Caco-2 (cell line): Measurements from ENCODE around the gene ZNF30. TPM values are rescaled to one million over a fixed set of nuclear protein-coding genes. Genes with fewer than 3 reads are reported as not detected.

Source experiments
- BruUV-seq: library from RNA; stranded (reverse); fragments of 400-500 nt; replicated peaks from 2 replicates; lab custom pipeline; 2021; lab: Mats Ljungman, UMichigan
- CTCF ChIA-PET: fragments of 300-600 bp; sonication (Branson Sonifier 250); formaldehyde crosslinking; loops from one replicate; lab custom pipeline; 2022; ENCODE audit warnings: antibody characterized with exemption; lab: Charles Lee
- POLR2A ChIA-PET: fragments of 300-600 bp; sonication (Branson Sonifier 250); formaldehyde crosslinking; loops from one replicate; lab custom pipeline; 2022; ENCODE audit warnings: antibody characterized with exemption; lab: Charles Lee
- DNase-seq, 2 experiments: peaks; one replicate each; pipeline versions ENCODE4 v3.0.0 to v3.0.0-alpha.2; 2020 to 2022
- H3K27me3 ChIP-seq: replicated peaks from 2 replicates; pipeline ENCODE4 v1.6.0; 2011; ENCODE audit warnings: low read length; ENCODE audit not compliant: control insufficient read depth, insufficient read depth
- H3K36me3 ChIP-seq: 2 replicates; pipeline ENCODE4 v1.5.1; 2011; ENCODE audit warnings: low read length; ENCODE audit not compliant: control insufficient read depth, insufficient read depth
- H3K4me1 ChIP-seq: fragments of 250-450 bp; sonication (Bioruptor Pico); 2 replicates; pipeline ENCODE4 v1.5.1; 2020; ENCODE audit warnings: mild to moderate bottlenecking
- H3K4me3 ChIP-seq: 2 replicates; pipeline ENCODE4 v1.5.1; 2011; ENCODE audit warnings: low read depth, mild to moderate bottlenecking, control low read depth, low read length
- H3K9me3 ChIP-seq: fragments of 250-450 bp; sonication (Bioruptor Pico); 2 replicates; pipeline ENCODE4 v1.5.1; 2020; ENCODE audit warnings: mild to moderate bottlenecking, moderate library complexity
- H3K27ac Mint-ChIP-seq: one replicate; pipeline ENCODE4 v1.8.0; 2022; ENCODE audit warnings: mixed read lengths; ENCODE audit not compliant: unreplicated experiment
- H3K27me3 Mint-ChIP-seq: one replicate; pipeline ENCODE4 v1.8.0; 2022; ENCODE audit warnings: mixed read lengths; ENCODE audit not compliant: insufficient read depth, unreplicated experiment
- H3K36me3 Mint-ChIP-seq: one replicate; pipeline ENCODE4 v1.8.0; 2022; ENCODE audit warnings: mild to moderate bottlenecking, mixed read lengths; ENCODE audit not compliant: insufficient read depth, unreplicated experiment
- H3K4me1 Mint-ChIP-seq: one replicate; pipeline ENCODE4 v1.8.0; 2022; ENCODE audit warnings: low read depth, mixed read lengths; ENCODE audit not compliant: unreplicated experiment
- H3K4me3 Mint-ChIP-seq: one replicate; pipeline ENCODE4 v1.8.0; 2022; ENCODE audit warnings: mild to moderate bottlenecking, moderate library complexity, mixed read lengths; ENCODE audit not compliant: unreplicated experiment
- H3K9me3 Mint-ChIP-seq: one replicate; pipeline ENCODE4 v1.8.0; 2022; ENCODE audit warnings: mixed read lengths; ENCODE audit not compliant: unreplicated experiment
- intact Hi-C: fragments of 100-400 bp; cut with micrococcal nuclease; formaldehyde crosslinking; loops from one replicate; pipeline ENCODE4 v1.10.0; 2022; ENCODE audit not compliant: unreplicated experiment
- total RNA-seq: library from RNA; stranded (reverse); gene quantifications from 2 replicates; pipeline ENCODE4 v1.2.3, GENCODE V29; 2022
- TF ChIP-seq, protein P1 (sequence below), 2 experiments: fragments of 200-600 bp in 1 of 2; IDR thresholded peaks; 1 replicate in 1 of 2; 2 replicates in 1 of 2; pipeline versions ENCODE4 v1.5.1 to v1.8.0; 2011 to 2022; ENCODE audit warnings: antibody characterized with exemption in 1 of 2, control low read depth in 1 of 2, inconsistent platforms in 1 of 2, low read depth in 1 of 2, low read length in 1 of 2, mild to moderate bottlenecking in 1 of 2, moderate library complexity in 1 of 2; ENCODE audit not compliant: insufficient read depth in 1 of 2, severe bottlenecking in 1 of 2, unreplicated experiment in 1 of 2

Gene ZNF30
- total RNA-seq, 1 experiment from 2014 or later: 5.6 TPM

DNA sequence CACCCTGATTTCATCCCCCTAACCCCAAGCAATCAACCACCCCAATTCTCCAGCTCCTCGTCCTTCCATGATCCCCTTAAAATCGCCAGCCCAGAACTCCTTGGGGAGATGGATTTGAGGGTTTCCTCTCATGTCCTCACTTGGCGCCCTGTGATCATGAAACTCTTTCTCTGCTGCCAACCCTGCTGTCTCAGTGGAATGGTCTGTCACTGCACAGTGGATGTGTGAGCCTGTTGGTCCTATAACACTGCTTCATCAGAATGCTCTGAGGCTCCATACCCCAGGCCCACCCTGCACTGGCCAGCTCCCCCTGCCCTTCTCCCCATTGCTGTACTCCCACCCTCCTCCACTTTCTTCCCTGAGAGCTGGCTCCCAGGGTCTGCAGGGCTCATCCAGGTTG is 49.9 kb downstream of the ZNF30 start:
- peaks cover 17% of the 10 kb centered on the region for H3K4me1 Mint-ChIP-seq
- POLR2A ChIA-PET: no interaction called here
- Histone ChIP-seq H3K4me3 (no peak overlapping the region), H3K36me3 (no peaks in the 10 kb centered on the region; the same call in 1 of the 2 replicates), H3K27me3 (no peaks in the 10 kb centered on the region), H3K4me1 (peaks cover 30% of the 10 kb centered on the region), H3K9me3 (peaks cover 19% of the 10 kb centered on the region)
- no peaks in the 10 kb centered on the region for H3K27me3 Mint-ChIP-seq
- no peak for DNase-seq
- no peak overlapping the region for H3K4me3 Mint-ChIP-seq
- no TSS peak for BruUV-seq
- H3K27ac Mint-ChIP-seq: peak overlapping the region; percentile 10
- CTCF ChIA-PET: no interaction called here
- intact Hi-C loops: no loop called here
- H3K9me3 Mint-ChIP-seq: peaks cover 9% of the 10 kb centered on the region
- H3K36me3 Mint-ChIP-seq: peaks cover 13% of the 10 kb centered on the region
- TF ChIP-seq, protein P1, sequence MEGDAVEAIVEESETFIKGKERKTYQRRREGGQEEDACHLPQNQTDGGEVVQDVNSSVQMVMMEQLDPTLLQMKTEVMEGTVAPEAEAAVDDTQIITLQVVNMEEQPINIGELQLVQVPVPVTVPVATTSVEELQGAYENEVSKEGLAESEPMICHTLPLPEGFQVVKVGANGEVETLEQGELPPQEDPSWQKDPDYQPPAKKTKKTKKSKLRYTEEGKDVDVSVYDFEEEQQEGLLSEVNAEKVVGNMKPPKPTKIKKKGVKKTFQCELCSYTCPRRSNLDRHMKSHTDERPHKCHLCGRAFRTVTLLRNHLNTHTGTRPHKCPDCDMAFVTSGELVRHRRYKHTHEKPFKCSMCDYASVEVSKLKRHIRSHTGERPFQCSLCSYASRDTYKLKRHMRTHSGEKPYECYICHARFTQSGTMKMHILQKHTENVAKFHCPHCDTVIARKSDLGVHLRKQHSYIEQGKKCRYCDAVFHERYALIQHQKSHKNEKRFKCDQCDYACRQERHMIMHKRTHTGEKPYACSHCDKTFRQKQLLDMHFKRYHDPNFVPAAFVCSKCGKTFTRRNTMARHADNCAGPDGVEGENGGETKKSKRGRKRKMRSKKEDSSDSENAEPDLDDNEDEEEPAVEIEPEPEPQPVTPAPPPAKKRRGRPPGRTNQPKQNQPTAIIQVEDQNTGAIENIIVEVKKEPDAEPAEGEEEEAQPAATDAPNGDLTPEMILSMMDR (IDR thresholded peaks at IDR 0.05; ENCODE audit: insufficient read depth in 1 of 2, low read depth in 1 of 2, low read length in 1 of 2, severe bottlenecking in 1 of 2, unreplicated experiment in 1 of 2): no peak

DNA sequence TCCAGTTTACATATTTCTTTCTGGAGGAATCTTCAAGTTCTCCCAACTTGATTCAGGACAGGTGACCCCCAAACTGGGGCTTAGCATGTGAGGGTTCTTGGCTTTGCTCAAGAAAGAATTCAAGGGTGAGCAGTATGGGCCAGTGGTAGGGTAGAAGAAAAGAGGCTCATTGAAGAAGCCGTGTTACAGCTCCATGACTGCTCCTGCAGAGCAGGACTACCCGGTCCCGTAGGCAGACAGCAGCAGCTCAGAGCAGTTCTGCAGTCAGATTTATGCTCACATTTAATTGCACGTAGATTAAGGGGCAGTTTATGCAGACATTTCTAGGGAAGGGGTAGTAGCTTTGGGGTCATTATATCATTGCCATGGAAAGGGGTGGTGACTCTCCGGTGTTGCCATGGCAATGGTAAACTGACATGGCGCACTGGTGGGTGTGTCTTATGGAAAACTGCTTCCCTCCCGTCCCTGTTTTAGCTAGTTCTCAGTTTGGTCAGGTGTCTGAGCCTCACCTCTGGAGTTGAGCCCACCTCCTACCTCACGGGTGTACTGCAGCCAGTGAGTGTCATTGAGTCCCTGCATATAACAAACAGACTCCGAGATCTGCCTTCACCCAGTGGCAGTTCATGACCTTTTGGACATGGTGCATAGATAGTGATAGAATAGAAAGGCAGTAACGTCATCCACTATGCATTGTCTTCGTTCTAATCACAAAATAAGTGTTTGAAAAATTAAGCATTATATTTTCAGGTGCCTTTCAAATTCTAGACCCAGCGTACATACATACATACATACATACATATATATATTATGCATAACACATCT is 53.3 kb downstream of the ZNF30 start:
- H3K4me3 Mint-ChIP-seq: no peak overlapping the region
- CTCF ChIA-PET: no interaction called here
- intact Hi-C loops: no loop called here

GRCh38 chr19:34982275-34982674 is 55.6 kb downstream of the ZNF30 start:
- H3K27ac Mint-ChIP-seq: no peak overlapping the region
- no peak overlapping the region for H3K4me3 Mint-ChIP-seq

More for the DNA sequence above, 53.3 kb downstream of the ZNF30 start:
- POLR2A ChIA-PET: no interaction called here
- Histone ChIP-seq H3K4me3 (no peak overlapping the region), H3K27me3 (no peaks in the 10 kb centered on the region), H3K36me3 (no peaks in the 10 kb centered on the region; the same call in 1 of the 2 replicates), H3K9me3 (peaks cover 25% of the 10 kb centered on the region), H3K4me1 (peaks cover 8% of the 10 kb centered on the region; the same call in 1 of the 2 replicates)
- Mint-ChIP-seq H3K4me1 (peaks cover under 1% of the 10 kb centered on the region), H3K27me3 (no peaks in the 10 kb centered on the region), H3K27ac (no peak overlapping the region), H3K36me3 (peaks cover 3% of the 10 kb centered on the region), H3K9me3 (peaks cover 22% of the 10 kb centered on the region)
- DNase-seq: no peak
- no TSS peak for BruUV-seq
- TF ChIP-seq, protein P1 (IDR thresholded peaks at IDR 0.05; ENCODE audit: insufficient read depth in 1 of 2, low read depth in 1 of 2, low read length in 1 of 2, severe bottlenecking in 1 of 2, unreplicated experiment in 1 of 2): no peak

More at GRCh38 chr19:34982275-34982674, 55.6 kb downstream of the ZNF30 start:
- ChIA-PET CTCF (no interaction called here), POLR2A (interaction anchor here (0.6 to 0.7 kb wide), 2 partner anchors 18 to 188 kb away, joined by 4 to 10 read pairs; partner anchors contain the start of gene GRAMD1A)
- H3K36me3 ChIP-seq: no peaks in the 10 kb centered on the region
- DNase-seq: no peak
- H3K27me3 Mint-ChIP-seq: no peaks in the 10 kb centered on the region
- no TSS peak for BruUV-seq
- TF ChIP-seq, protein P1 (IDR thresholded peaks at IDR 0.05; ENCODE audit: insufficient read depth in 1 of 2, low read depth in 1 of 2, low read length in 1 of 2, severe bottlenecking in 1 of 2, unreplicated experiment in 1 of 2): no peak
- peaks cover 28% of the 10 kb centered on the region for H3K9me3 Mint-ChIP-seq
- no peaks in the 10 kb centered on the region for H3K4me1 Mint-ChIP-seq
- intact Hi-C loops: no loop called here
- H3K36me3 Mint-ChIP-seq: no peaks in the 10 kb centered on the region
- H3K27me3 ChIP-seq: no peaks in the 10 kb centered on the region
- H3K4me3 ChIP-seq: no peak overlapping the region
- no peaks in the 10 kb centered on the region for H3K4me1 ChIP-seq
- peaks cover 8% of the 10 kb centered on the region for H3K9me3 ChIP-seq
